Panc1 (cell line): Measurements from ENCODE around the gene OR10H3. TPM values are rescaled to one million over a fixed set of nuclear protein-coding genes. Genes with fewer than 3 reads are reported as not detected.

Experiments
- ATAC-seq: fragments of 200-7000 bp; cut with Tn5 transposase; 2 replicates; pipeline ENCODE4 v1.9.1; 2020; ENCODE audit warnings: mild to moderate bottlenecking, moderate library complexity
- BruUV-seq: library from RNA; stranded (reverse); fragments of 400-500 nt; replicated peaks from 2 replicates; lab custom pipeline; 2021; lab: Mats Ljungman, UMichigan
- CTCF ChIA-PET: fragments of 300-600 bp; sonication (Branson Sonifier 250); formaldehyde crosslinking; loops from one replicate; lab custom pipeline; 2022; ENCODE audit warnings: antibody characterized with exemption; lab: Charles Lee
- POLR2A ChIA-PET: fragments of 300-600 bp; sonication (Branson Sonifier 250); formaldehyde crosslinking; loops from one replicate; lab custom pipeline; 2022; ENCODE audit warnings: antibody characterized with exemption; lab: Charles Lee
- DNase-seq: peaks from one replicate; pipeline ENCODE4 v3.0.0-alpha.2; 2010; ENCODE audit warnings: low read depth, low spot score
- H3K27ac ChIP-seq: 2 replicates; pipeline ENCODE4 v1.5.1; 2011; ENCODE audit warnings: mild to moderate bottlenecking, low read length, inconsistent platforms
- H3K27me3 ChIP-seq: fragments of 200-500 bp; sonication (Bioruptor generic); 2 replicates; pipeline ENCODE4 v1.6.0; 2014; ENCODE audit warnings: low read length, inconsistent platforms; ENCODE audit not compliant: control insufficient read depth, insufficient read depth
- H3K36me3 ChIP-seq: fragments of 200-500 bp; sonication (Bioruptor generic); 2 replicates; pipeline ENCODE4 v1.5.1; 2014; ENCODE audit warnings: inconsistent platforms, mild to moderate bottlenecking, low read length, moderate library complexity; ENCODE audit not compliant: control insufficient read depth, insufficient read depth
- H3K4me1 ChIP-seq: 2 replicates; pipeline ENCODE4 v1.5.1; 2011; ENCODE audit warnings: inconsistent platforms, mild to moderate bottlenecking, low read length, moderate library complexity; ENCODE audit not compliant: control insufficient read depth, insufficient read depth
- H3K4me3 ChIP-seq, 2 experiments: 2 replicates each; pipeline ENCODE4 v1.5.1; 2011 to 2012; ENCODE audit warnings: low read depth in 2 of 2, low read length in 2 of 2, mild to moderate bottlenecking in 2 of 2, inconsistent platforms in 1 of 2, moderate library complexity in 1 of 2
- H3K9me3 ChIP-seq: fragments of 200-500 bp; sonication (Bioruptor generic); 2 replicates; pipeline ENCODE4 v1.5.1; 2014; ENCODE audit warnings: low read depth, mild to moderate bottlenecking, inconsistent platforms, low read length, moderate library complexity; ENCODE audit not compliant: control insufficient read depth, insufficient read depth
- CTCF ChIP-seq: fragments of 450-650 bp; IDR thresholded peaks from 2 replicates; pipeline ENCODE4 v1.5.1; 2017; ENCODE audit warnings: mild to moderate bottlenecking
- POLR2AphosphoS5 ChIP-seq: IDR thresholded peaks from 2 replicates; pipeline ENCODE4 v1.6.1; 2012; ENCODE audit warnings: mild to moderate bottlenecking, low read depth, low read length, moderate library complexity
- REST ChIP-seq, 2 experiments: IDR thresholded peaks; 2 replicates each; pipeline ENCODE4 v1.6.1; 2011 to 2012; ENCODE audit warnings: low read depth in 2 of 2, control low read depth in 1 of 2, low read length in 1 of 2, mild to moderate bottlenecking in 1 of 2, moderate library complexity in 1 of 2; ENCODE audit not compliant: insufficient read depth in 1 of 2
- SIN3A ChIP-seq: IDR thresholded peaks from 2 replicates; pipeline ENCODE4 v1.6.1; 2012; ENCODE audit warnings: low read depth, mild to moderate bottlenecking, low read length, moderate library complexity, borderline replicate concordance; ENCODE audit not compliant: insufficient read depth
- TCF7L2 ChIP-seq: IDR thresholded peaks from 2 replicates; pipeline ENCODE4 v1.6.1; 2011; ENCODE audit warnings: mild to moderate bottlenecking, low read depth, low read length, inconsistent platforms
- in situ Hi-C: cut with HindIII; loops from 2 replicates; pipeline ENCODE4 v1.10.0; 2016; ENCODE audit warnings: low sequenced_read_pairs, low pct_unique_long_range_greater_than_20kb
- intact Hi-C: fragments of 100-400 bp; cut with micrococcal nuclease; formaldehyde crosslinking; loops from one replicate; pipeline ENCODE4 v1.10.0; 2022; ENCODE audit not compliant: unreplicated experiment
- total RNA-seq: library from RNA; stranded (reverse); gene quantifications from one replicate; pipeline ENCODE4 v1.2.1, GENCODE V29; 2021; ENCODE audit not compliant: unreplicated experiment

The OR10H3 gene
- total RNA-seq, 1 experiment from 2014 or later, result not detected

- no peak for ATAC-seq
- Histone ChIP-seq H3K4me1 (no peaks in the 10 kb centered on the region), H3K36me3 (no peaks in the 10 kb centered on the region), H3K27ac (no peak overlapping the region), H3K27me3 (no peaks in the 10 kb centered on the region; the same call in 1 of the 2 replicates), H3K4me3 (no peak overlapping the region), H3K9me3 (no peaks in the 10 kb centered on the region)
- intact Hi-C loops (no loop called here), in situ Hi-C loops (no loop called here)
- ChIA-PET POLR2A (no interaction called here), CTCF (no interaction called here)
- TF ChIP-seq SIN3A (no peak), TCF7L2 (no peak), CTCF (no peak), POLR2AphosphoS5 (no peak), REST (IDR thresholded peaks at IDR 0.05; ENCODE audit: insufficient read depth in 1 of 2, low read depth in 2 of 2, low read length in 1 of 2) (no peak)
- no peak for DNase-seq
- no TSS peak for BruUV-seq
These were observed 37.5 kb downstream of the OR10H3 start for GRCh38 chr19:15775249-15775648.

DNA sequence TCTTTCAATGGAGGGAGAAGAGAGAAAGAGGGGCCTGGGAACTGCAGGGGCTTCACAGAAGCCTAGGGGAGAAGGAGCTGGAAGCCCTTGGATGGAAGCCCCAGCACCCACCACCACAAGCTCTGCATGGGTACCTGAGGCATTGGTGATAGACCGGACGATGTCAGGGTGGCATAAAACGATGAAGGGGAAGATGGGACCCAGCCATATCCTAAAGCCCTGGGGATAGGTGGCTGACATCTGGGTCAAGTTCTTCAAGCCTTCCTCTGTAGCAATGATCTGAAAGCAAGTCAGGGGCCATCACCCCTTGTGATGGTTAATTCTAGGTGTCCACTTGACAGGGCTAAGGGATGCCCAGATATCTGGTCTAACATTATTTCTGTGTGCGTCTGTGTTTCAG lies 38.5 kb downstream of the OR10H3 start:
- ChIA-PET POLR2A (no interaction called here), CTCF (no interaction called here)
- intact Hi-C loops (no loop called here), in situ Hi-C loops (no loop called here)
- no peaks in the 10 kb centered on the region for H3K9me3 ChIP-seq
- H3K27me3 ChIP-seq, result no peaks in the 10 kb centered on the region; the same call in 1 of the 2 replicates
- DNase-seq (no peak), ATAC-seq (no peak)
- H3K27ac ChIP-seq, result no peak overlapping the region
- BruUV-seq, result no TSS peak
- no peaks in the 10 kb centered on the region for H3K36me3 ChIP-seq
- no peak for TF ChIP-seq CTCF
- no peak for TF ChIP-seq REST (IDR thresholded peaks at IDR 0.05; ENCODE audit: insufficient read depth in 1 of 2, low read depth in 2 of 2, low read length in 1 of 2)
- no peak for TF ChIP-seq SIN3A
- no peak for TF ChIP-seq POLR2AphosphoS5
- TF ChIP-seq TCF7L2, result no peak
- H3K4me1 ChIP-seq, result no peaks in the 10 kb centered on the region
- no peak overlapping the region for H3K4me3 ChIP-seq
